ENCODE data around the gene AHCYL2.

Gene AHCYL2

GRCh38 chr7:129327076-129327475 is 102.2 kb downstream of the AHCYL2 start:
- H3K4me1 ChIP-seq: no peaks in the 10 kb centered on the region
- no peak for TF ChIP-seq CTCF (IDR thresholded peaks at IDR 0.05; ENCODE audit: low read depth, low read length)
- DNase-seq: no peak
- no peak overlapping the region for H3K4me3 ChIP-seq (ENCODE audit: low read depth, low read length)
- H3K9me3 ChIP-seq: no peaks in the 10 kb centered on the region
- H3K27me3 ChIP-seq: no peaks in the 10 kb centered on the region
- no peaks in the 10 kb centered on the region for H3K36me3 ChIP-seq

GRCh38 chr7:129332254-129333035 is 107.6 kb downstream of the AHCYL2 start:
- Histone ChIP-seq H3K36me3 (no peaks in the 10 kb centered on the region), H3K4me1 (no peaks in the 10 kb centered on the region), H3K27me3 (no peaks in the 10 kb centered on the region), H3K9me3 (no peaks in the 10 kb centered on the region), H3K4me3 (ENCODE audit: low read depth, low read length) (no peak overlapping the region)
- TF ChIP-seq CTCF (IDR thresholded peaks at IDR 0.05; ENCODE audit: low read depth, low read length): no peak
- no peak for DNase-seq

DNA sequence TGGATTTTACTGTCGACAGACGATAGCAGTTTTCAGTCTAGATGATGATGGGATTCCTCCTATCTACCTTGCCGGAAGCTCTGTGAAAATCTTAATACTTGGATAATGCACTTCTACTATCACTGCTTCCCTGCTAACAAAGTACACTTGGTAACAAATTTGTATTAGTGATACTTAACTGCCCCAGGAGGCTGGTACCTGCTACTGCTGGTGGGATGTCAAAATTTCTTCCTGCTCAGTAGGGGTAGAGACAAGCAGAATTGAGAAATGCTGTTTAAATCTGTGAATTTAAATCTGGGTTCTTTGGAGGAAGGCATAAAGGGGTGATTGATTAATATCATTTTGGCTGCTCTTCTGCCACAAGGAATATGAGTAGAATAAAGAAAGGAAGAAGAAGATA is 109.6 kb downstream of the AHCYL2 start:
- H3K4me1 ChIP-seq: no peaks in the 10 kb centered on the region
- no peak for TF ChIP-seq CTCF (IDR thresholded peaks at IDR 0.05; ENCODE audit: low read depth, low read length)
- H3K4me3 ChIP-seq (ENCODE audit: low read depth, low read length): no peak overlapping the region
- H3K27me3 ChIP-seq: no peaks in the 10 kb centered on the region
- H3K36me3 ChIP-seq: no peaks in the 10 kb centered on the region
- no peaks in the 10 kb centered on the region for H3K9me3 ChIP-seq
- DNase-seq: no peak

DNA sequence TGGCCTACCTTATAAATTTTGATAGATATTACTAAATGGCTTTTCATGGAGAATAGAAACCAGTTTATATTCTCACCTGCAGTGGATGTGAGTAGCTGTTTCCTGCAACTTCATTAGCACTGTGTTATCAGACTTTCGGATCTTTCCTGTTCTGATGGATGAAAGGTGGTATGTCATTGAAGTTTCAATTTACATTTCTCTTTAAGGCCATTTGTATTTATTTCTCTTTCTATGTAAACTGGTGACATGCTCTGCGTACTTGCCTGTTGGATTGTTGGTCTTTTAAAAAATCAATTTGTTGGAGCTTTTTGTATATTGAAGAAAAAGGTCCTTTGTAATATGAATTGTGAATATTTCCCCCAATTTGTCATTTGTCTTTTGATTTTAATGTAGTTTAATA is 113.6 kb downstream of the AHCYL2 start:
- no peaks in the 10 kb centered on the region for H3K9me3 ChIP-seq
- no peaks in the 10 kb centered on the region for H3K4me1 ChIP-seq
- H3K36me3 ChIP-seq: no peaks in the 10 kb centered on the region
- no peaks in the 10 kb centered on the region for H3K27me3 ChIP-seq
- no peak for TF ChIP-seq CTCF (IDR thresholded peaks at IDR 0.05; ENCODE audit: low read depth, low read length)
- no peak for DNase-seq
- H3K4me3 ChIP-seq (ENCODE audit: low read depth, low read length): no peak overlapping the region

DNA sequence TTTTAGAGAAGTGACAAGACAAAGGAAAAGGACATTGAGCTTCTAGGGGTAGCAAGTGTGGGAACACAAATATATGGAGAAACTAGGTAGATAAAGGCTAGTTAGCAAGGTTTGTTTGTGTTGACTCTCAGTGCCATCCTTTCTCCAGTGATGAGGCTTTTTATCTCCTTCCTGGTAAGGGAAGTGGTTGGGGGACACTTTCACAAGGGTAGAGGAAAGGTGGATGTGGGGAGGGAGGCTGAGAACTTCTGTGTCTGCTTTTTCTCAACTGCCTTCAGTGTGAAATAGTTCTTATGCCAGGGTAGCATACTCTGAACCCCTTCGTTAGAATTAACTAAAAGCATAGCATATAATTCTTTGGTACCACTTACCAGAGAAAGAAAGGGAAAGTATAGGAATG is 116.4 kb downstream of the AHCYL2 start:
- H3K27me3 ChIP-seq: no peaks in the 10 kb centered on the region
- no peak for DNase-seq
- H3K9me3 ChIP-seq: no peaks in the 10 kb centered on the region
- H3K36me3 ChIP-seq: no peaks in the 10 kb centered on the region
- TF ChIP-seq CTCF (IDR thresholded peaks at IDR 0.05; ENCODE audit: low read depth, low read length): no peak
- no peak overlapping the region for H3K4me3 ChIP-seq (ENCODE audit: low read depth, low read length)
- no peaks in the 10 kb centered on the region for H3K4me1 ChIP-seq
